Endothelial cell of umbilical vein (primary cell): ENCODE data around the gene VDAC2. TPM values are rescaled to one million over a fixed set of nuclear protein-coding genes. Genes with fewer than 3 reads are reported as not detected.

ENCODE experiments used
- BruUV-seq: library from RNA; stranded (reverse); fragments of 400-500 nt; replicated peaks from 2 replicates; lab custom pipeline; 2021; lab: Mats Ljungman, UMichigan
- CTCF ChIA-PET: fragments of 300-600, 350-600 bp; sonication (Branson Sonifier 250); formaldehyde crosslinking; loops from one replicate; lab custom pipeline; 2021; ENCODE audit warnings: antibody characterized with exemption, inconsistent platforms; lab: Charles Lee
- POLR2A ChIA-PET: fragments of 300-600, 350-600 bp; sonication (Branson Sonifier 250); formaldehyde crosslinking; loops from one replicate; lab custom pipeline; 2021; ENCODE audit warnings: antibody characterized with exemption, inconsistent platforms; lab: Charles Lee
- DNase-seq: peaks from one replicate; pipeline ENCODE4 v3.0.0-alpha.2; 2011; ENCODE audit warnings: low read depth, low spot score
- FAIRE-seq: peaks from 2 replicates; lab custom pipeline; 2011; peaks lifted over from hg19 to GRCh38; lab: Jason Lieb, UNC
- H2AFZ ChIP-seq: 2 replicates; pipeline ENCODE4 v1.6.0; 2012; ENCODE audit warnings: low read depth, low read length, control low read depth, inconsistent platforms
- H3K27ac ChIP-seq: 2 replicates; pipeline ENCODE4 v1.5.1; 2011; ENCODE audit warnings: low read depth, mild to moderate bottlenecking, control low read depth, low read length, moderate library complexity; ENCODE audit not compliant: insufficient read depth
- H3K27me3 ChIP-seq, 2 experiments: 2 replicates each; pipeline versions ENCODE4 v1.6.0 to v1.6.1; 2011; ENCODE audit warnings: low read length in 2 of 2, mixed read lengths in 1 of 2; ENCODE audit not compliant: control insufficient read depth in 2 of 2, insufficient read depth in 2 of 2
- H3K36me3 ChIP-seq, 2 experiments: 2 replicates in 1 of 2; 3 replicates in 1 of 2; pipeline ENCODE4 v1.5.1; 2011; ENCODE audit warnings: low read length in 2 of 2, mild to moderate bottlenecking in 1 of 2, moderate library complexity in 1 of 2; ENCODE audit not compliant: control insufficient read depth in 2 of 2, insufficient read depth in 2 of 2; ENCODE audit errors: extremely low read depth in 1 of 2
- H3K4me1 ChIP-seq: 3 replicates; pipeline ENCODE4 v1.5.1; 2011; ENCODE audit warnings: mild to moderate bottlenecking, low read length; ENCODE audit not compliant: control insufficient read depth, insufficient read depth; ENCODE audit errors: extremely low read depth
- H3K4me2 ChIP-seq: 2 replicates; pipeline ENCODE4 v1.6.1; 2011; ENCODE audit warnings: low read length, control low read depth, mixed read lengths; ENCODE audit not compliant: insufficient read depth
- H3K4me3 ChIP-seq, 3 experiments: fragments of 200-600 bp in 1 of 3; sonication (generic), shearing (Covaris generic) in 1 of 3; replicated peaks in 1 of 3; 2 replicates each; pipeline ENCODE4 v1.5.1; 2011 to 2016; ENCODE audit warnings: control low read depth in 3 of 3, low read length in 3 of 3, mild to moderate bottlenecking in 2 of 3, inconsistent platforms in 1 of 3, low read depth in 1 of 3, moderate library complexity in 1 of 3; ENCODE audit not compliant: insufficient read depth in 1 of 3
- H3K79me2 ChIP-seq: 2 replicates; pipeline ENCODE4 v1.6.0; 2012; ENCODE audit warnings: low read length, inconsistent platforms; ENCODE audit not compliant: control insufficient read depth, insufficient read depth
- H3K9ac ChIP-seq: replicated peaks from 2 replicates; pipeline ENCODE3; 2011; ENCODE audit warnings: low read length, control low read depth; ENCODE audit not compliant: insufficient read depth; ENCODE audit errors: extremely low read depth
- H3K9me1 ChIP-seq: replicated peaks from 3 replicates; pipeline ENCODE4 v1.6.0; 2011; ENCODE audit warnings: mild to moderate bottlenecking, low read length; ENCODE audit not compliant: control insufficient read depth, insufficient read depth; ENCODE audit errors: extremely low read depth
- H3K9me3 ChIP-seq: replicated peaks from 2 replicates; pipeline ENCODE4 v1.5.1; 2012; ENCODE audit warnings: low read length, inconsistent platforms; ENCODE audit not compliant: control insufficient read depth, insufficient read depth
- H4K20me1 ChIP-seq: replicated peaks from 2 replicates; pipeline ENCODE3; 2011; ENCODE audit warnings: mild to moderate bottlenecking, low read length; ENCODE audit not compliant: control insufficient read depth, insufficient read depth; ENCODE audit errors: extremely low read depth
- EZH2 ChIP-seq: IDR thresholded peaks from 2 replicates; pipeline ENCODE4 v1.6.1; 2012; ENCODE audit warnings: borderline replicate concordance, low read depth, mild to moderate bottlenecking, moderate library complexity, low read length, inconsistent platforms; ENCODE audit not compliant: severe bottlenecking
- FOS ChIP-seq: IDR thresholded peaks from 2 replicates; pipeline ENCODE4 v1.6.1; 2011; ENCODE audit warnings: mild to moderate bottlenecking, low read length, moderate library complexity, borderline replicate concordance; ENCODE audit not compliant: insufficient read depth
- GATA2 ChIP-seq: IDR thresholded peaks from 2 replicates; pipeline ENCODE4 v1.7.0; 2011; ENCODE audit warnings: low read depth, mild to moderate bottlenecking, moderate library complexity, mixed read lengths, low read length; ENCODE audit not compliant: insufficient read length, insufficient read depth
- JUN ChIP-seq: IDR thresholded peaks from 2 replicates; pipeline ENCODE4 v1.6.1; 2011; ENCODE audit warnings: borderline replicate concordance, low read depth; ENCODE audit not compliant: insufficient read length, insufficient read depth
- MYC ChIP-seq: IDR thresholded peaks from one replicate; pipeline ENCODE4 v1.6.1; 2011; ENCODE audit warnings: mild to moderate bottlenecking, low read depth, low read length
- POLR2A ChIP-seq: IDR thresholded peaks from 2 replicates; pipeline ENCODE4 v1.6.1; 2012; ENCODE audit warnings: low read depth, mild to moderate bottlenecking, control low read depth, low read length
- POLR2AphosphoS5 ChIP-seq: IDR thresholded peaks from 2 replicates; pipeline ENCODE4 v1.6.1; 2012; ENCODE audit warnings: low read depth, mild to moderate bottlenecking, control low read depth, low read length, moderate library complexity; ENCODE audit not compliant: insufficient read depth
- dilution Hi-C: fragments of 300-500 bp; cut with MboI; formaldehyde crosslinking; loops from one replicate; pipeline ENCODE4 v1.15.0; 2019; ENCODE audit warnings: low sequenced_read_pairs; ENCODE audit not compliant: extremely low pct_ligation_motif_present
- intact Hi-C: fragments of 100-400 bp; cut with micrococcal nuclease; formaldehyde crosslinking; loops from one replicate; pipeline ENCODE4 v1.10.0; 2022
- polyA plus RNA-seq, 4 experiments: library from polyadenylated mRNA; depleted of rRNA in 3 of 4; stranded (reverse) in 3 of 4; unstranded in 1 of 4; fragments of >200 nt; gene quantifications; 2 replicates each; pipeline versions ENCODE4 v1.2.1 to v1.2.3, GENCODE V29; 2011 to 2012; ENCODE audit warnings: missing spikeins in 1 of 4
- total RNA-seq: library from RNA; stranded (reverse); gene quantifications from 2 replicates; pipeline ENCODE4 v1.2.3, GENCODE V29; 2021
- TF ChIP-seq, protein P1 (sequence below): IDR thresholded peaks from 2 replicates; pipeline ENCODE4 v1.6.1; 2011; ENCODE audit not compliant: insufficient read depth, insufficient read length
- TF ChIP-seq, protein P2 (sequence below), 2 donors: IDR thresholded peaks; 1 replicate in 1 of 2; 2 replicates in 1 of 2; pipeline ENCODE4 v1.5.1; 2011; ENCODE audit warnings: low read length in 2 of 2, mild to moderate bottlenecking in 2 of 2, moderate library complexity in 2 of 2, control low read depth in 1 of 2, inconsistent platforms in 1 of 2, low read depth in 1 of 2; ENCODE audit not compliant: insufficient read depth in 1 of 2; ENCODE audit errors: extremely low read depth in 1 of 2

VDAC2 gene
- total and polyA plus RNA-seq, 2 donors (not counting 3 experiments of a cell fraction or from before 2014, with no cell fraction given) = 89.3 to 222 TPM

DNA sequence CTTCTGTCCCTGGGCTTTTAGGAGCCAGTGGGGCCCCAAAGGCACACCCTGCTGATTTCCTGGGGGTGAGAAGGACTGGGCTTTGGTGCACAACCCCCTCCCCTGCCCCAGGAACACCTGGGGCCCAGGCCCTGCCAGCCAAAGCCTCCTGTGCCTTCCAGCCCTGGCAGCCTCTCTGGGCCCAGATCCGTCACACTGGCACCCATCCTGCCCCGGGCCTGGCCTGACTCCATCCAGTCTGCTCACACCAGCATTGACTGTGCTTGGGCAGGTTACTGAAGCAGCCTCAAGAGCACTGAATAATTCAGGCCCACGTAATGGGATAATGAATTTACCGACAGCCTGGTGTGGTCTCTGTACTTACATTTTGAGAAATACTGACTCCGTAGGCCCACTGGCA is 37.2 kb downstream of the VDAC2 start:
- Histone ChIP-seq H3K4me1 (no peaks in the 10 kb centered on the region), H4K20me1 (no peaks in the 10 kb centered on the region), H3K9me3 (no peaks in the 10 kb centered on the region), H3K4me3 (no peak overlapping the region), H3K4me2 (no peak overlapping the region), H3K36me3 (no peaks in the 10 kb centered on the region), H3K9ac (no peak overlapping the region), H3K27me3 (no peaks in the 10 kb centered on the region), H2AFZ (no peak overlapping the region), H3K79me2 (no peaks in the 10 kb centered on the region), H3K27ac (no peak overlapping the region), H3K9me1 (no peaks in the 10 kb centered on the region)
- no TSS peak for BruUV-seq
- no peak for DNase-seq
- no peak for FAIRE-seq
- TF ChIP-seq, protein P1, sequence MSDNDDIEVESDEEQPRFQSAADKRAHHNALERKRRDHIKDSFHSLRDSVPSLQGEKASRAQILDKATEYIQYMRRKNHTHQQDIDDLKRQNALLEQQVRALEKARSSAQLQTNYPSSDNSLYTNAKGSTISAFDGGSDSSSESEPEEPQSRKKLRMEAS = no peak
- TF ChIP-seq JUN (no peak), POLR2A (no peak), POLR2AphosphoS5 (no peak), MYC (no peak), GATA2 (no peak)
- TF ChIP-seq, protein P2, sequence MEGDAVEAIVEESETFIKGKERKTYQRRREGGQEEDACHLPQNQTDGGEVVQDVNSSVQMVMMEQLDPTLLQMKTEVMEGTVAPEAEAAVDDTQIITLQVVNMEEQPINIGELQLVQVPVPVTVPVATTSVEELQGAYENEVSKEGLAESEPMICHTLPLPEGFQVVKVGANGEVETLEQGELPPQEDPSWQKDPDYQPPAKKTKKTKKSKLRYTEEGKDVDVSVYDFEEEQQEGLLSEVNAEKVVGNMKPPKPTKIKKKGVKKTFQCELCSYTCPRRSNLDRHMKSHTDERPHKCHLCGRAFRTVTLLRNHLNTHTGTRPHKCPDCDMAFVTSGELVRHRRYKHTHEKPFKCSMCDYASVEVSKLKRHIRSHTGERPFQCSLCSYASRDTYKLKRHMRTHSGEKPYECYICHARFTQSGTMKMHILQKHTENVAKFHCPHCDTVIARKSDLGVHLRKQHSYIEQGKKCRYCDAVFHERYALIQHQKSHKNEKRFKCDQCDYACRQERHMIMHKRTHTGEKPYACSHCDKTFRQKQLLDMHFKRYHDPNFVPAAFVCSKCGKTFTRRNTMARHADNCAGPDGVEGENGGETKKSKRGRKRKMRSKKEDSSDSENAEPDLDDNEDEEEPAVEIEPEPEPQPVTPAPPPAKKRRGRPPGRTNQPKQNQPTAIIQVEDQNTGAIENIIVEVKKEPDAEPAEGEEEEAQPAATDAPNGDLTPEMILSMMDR (IDR thresholded peaks at IDR 0.05; ENCODE audit: extremely low read depth in 1 of 2, insufficient read depth in 1 of 2, low read depth in 1 of 2, low read length in 2 of 2) = no peak
- POLR2A ChIA-PET = no interaction called here
- CTCF ChIA-PET = no interaction called here
- dilution Hi-C loops = no loop called here
- intact Hi-C loops = no loop called here

DNA sequence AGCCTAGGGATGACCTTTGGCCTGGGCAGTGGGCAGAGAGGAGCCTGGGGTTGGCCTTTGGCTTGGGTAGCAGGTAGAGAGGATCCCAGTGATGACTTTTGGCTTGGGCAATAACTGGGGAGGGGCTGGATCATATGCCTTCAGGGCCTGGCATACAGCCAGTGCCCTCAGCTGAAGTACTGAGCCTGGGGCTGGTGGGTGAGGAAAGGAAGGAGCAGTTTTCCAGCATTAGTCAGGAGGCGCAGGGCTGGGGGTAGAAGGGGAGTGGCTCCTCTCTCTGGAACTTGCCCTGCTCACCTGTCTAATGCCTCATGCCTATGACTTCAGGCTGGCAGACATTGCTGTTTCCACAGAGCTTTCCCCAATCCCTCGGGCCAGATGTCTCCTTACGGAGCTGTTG is 40.3 kb downstream of the VDAC2 start:
- CTCF ChIA-PET = no interaction called here

More for the DNA sequence above, 40.3 kb downstream of the VDAC2 start:
- TF ChIP-seq GATA2 (no peak), JUN (no peak), POLR2A (no peak), EZH2 (no peak), FOS (no peak), POLR2AphosphoS5 (no peak), MYC (no peak)
- TF ChIP-seq, protein P2 (IDR thresholded peaks at IDR 0.05; ENCODE audit: extremely low read depth in 1 of 2, insufficient read depth in 1 of 2, low read depth in 1 of 2, low read length in 2 of 2) = no peak
- TF ChIP-seq, protein P1 = no peak
- Histone ChIP-seq H3K9me1 (no peaks in the 10 kb centered on the region), H2AFZ (no peak overlapping the region), H3K4me3 (no peak overlapping the region), H3K4me1 (no peaks in the 10 kb centered on the region), H3K9me3 (no peaks in the 10 kb centered on the region), H3K9ac (no peak overlapping the region), H3K79me2 (no peaks in the 10 kb centered on the region), H3K27me3 (no peaks in the 10 kb centered on the region), H4K20me1 (no peaks in the 10 kb centered on the region), H3K27ac (no peak overlapping the region), H3K4me2 (no peak overlapping the region), H3K36me3 (no peaks in the 10 kb centered on the region)
- DNase-seq (no peak), FAIRE-seq (no peak)
- dilution Hi-C loops = no loop called here
- POLR2A ChIA-PET = no interaction called here
- intact Hi-C loops = no loop called here
- BruUV-seq = no TSS peak
